Activated B cell treated with CpG ODN at 0.5 μM for 24 hours (primary cell): Measurements from ENCODE around the gene DUSP2. TPM values are rescaled to one million over a fixed set of nuclear protein-coding genes. Genes with fewer than 3 reads are reported as not detected.

ENCODE experiments used
- ATAC-seq: fragments of 200-7000 bp; cut with Tn5 transposase; one replicate; pipeline ENCODE4 v1.10.0; 2021; ENCODE audit warnings: low read depth, mild to moderate bottlenecking, moderate library complexity
- CTCF ChIA-PET: fragments of 350-600 bp; sonication (Branson Sonifier 250); formaldehyde crosslinking; loops from one replicate; lab custom pipeline; 2021; ENCODE audit warnings: antibody characterized with exemption; lab: Charles Lee
- POLR2A ChIA-PET: fragments of 350-600 bp; sonication (Branson Sonifier 250); formaldehyde crosslinking; loops from one replicate; lab custom pipeline; 2021; ENCODE audit warnings: antibody characterized with exemption; lab: Charles Lee
- DNase-seq: peaks from one replicate; pipeline ENCODE4 v3.0.0; 2022
- H3K27ac Mint-ChIP-seq: one replicate; pipeline ENCODE4 v1.8.0; 2020; ENCODE audit warnings: mixed read lengths
- H3K27me3 Mint-ChIP-seq: one replicate; pipeline ENCODE4 v1.8.0; 2021; ENCODE audit warnings: mixed read lengths
- H3K36me3 Mint-ChIP-seq: one replicate; pipeline ENCODE4 v1.8.0; 2021; ENCODE audit warnings: low read depth, mixed read lengths
- H3K4me1 Mint-ChIP-seq: one replicate; pipeline ENCODE4 v1.8.0; 2021; ENCODE audit warnings: mixed read lengths
- H3K4me3 Mint-ChIP-seq: one replicate; pipeline ENCODE4 v1.8.0; 2020; ENCODE audit warnings: mild to moderate bottlenecking, mixed read lengths
- H3K9me3 Mint-ChIP-seq: one replicate; pipeline ENCODE4 v1.8.0; 2020; ENCODE audit warnings: mixed read lengths
- CTCF ChIP-seq: fragments of 200-600 bp; IDR thresholded peaks from one replicate; pipeline ENCODE4 v1.8.0; 2022; ENCODE audit warnings: antibody characterized with exemption, mild to moderate bottlenecking
- intact Hi-C: fragments of 100-400 bp; cut with micrococcal nuclease; formaldehyde crosslinking; loops from one replicate; pipeline ENCODE4 v1.15.1; 2024
- total RNA-seq: library from RNA; stranded (reverse); gene quantifications from 2 replicates; pipeline ENCODE4 v1.2.3, GENCODE V29; 2022

Gene DUSP2
- total RNA-seq, 1 donor from 2014 or later: 118 TPM

- CTCF ChIA-PET: interaction anchor here (0.7 to 3.9 kb wide), 6 partner anchors 10 to 44 kb away, joined by 3 to 21 read pairs (median 8); partner anchors contain the start of genes ASTL and DUSP2
- TF ChIP-seq CTCF: no peak
- H3K4me1 Mint-ChIP-seq: peaks cover 68% of the 10 kb centered on the region
- no peaks in the 10 kb centered on the region for H3K27me3 Mint-ChIP-seq
- peak overlapping the region; percentile 69 for H3K4me3 Mint-ChIP-seq
- no peak for ATAC-seq
- no peaks in the 10 kb centered on the region for H3K36me3 Mint-ChIP-seq
- no peak for DNase-seq
- intact Hi-C loops: no loop called here
- POLR2A ChIA-PET: interaction anchor here (0.6 to 6.6 kb wide), 5 partner anchors 11 to 52 kb away, joined by 7 to 210 read pairs (median 17); partner anchors contain the start of genes ASTL, DUSP2 and STARD7
- H3K27ac Mint-ChIP-seq: peak overlapping the region; percentile 85
- H3K9me3 Mint-ChIP-seq: no peaks in the 10 kb centered on the region
Measured at GRCh38 chr2:96156011-96156820, 11.0 kb upstream of the DUSP2 start.

GRCh38 chr2:96154506-96155380 lies 9.5 kb upstream of the DUSP2 start:
- no peak for ATAC-seq
- no peaks in the 10 kb centered on the region for H3K36me3 Mint-ChIP-seq
- intact Hi-C loops: no loop called here
- TF ChIP-seq CTCF: no peak
- no peak for DNase-seq
- ChIA-PET POLR2A (interaction anchor here (6.6 kb wide), 1 partner anchor 9 kb away, joined by 210 read pairs; the partner anchor contains the start of gene DUSP2), CTCF (interaction anchor here (1.2 to 1.7 kb wide), 2 partner anchors 19 to 20 kb away, joined by 4 to 7 read pairs; no protein-coding TSS in a partner anchor)
- H3K9me3 Mint-ChIP-seq: no peaks in the 10 kb centered on the region
- H3K27me3 Mint-ChIP-seq: no peaks in the 10 kb centered on the region
- H3K27ac Mint-ChIP-seq: no peak overlapping the region
- H3K4me3 Mint-ChIP-seq: no peak overlapping the region
- peaks cover 62% of the 10 kb centered on the region for H3K4me1 Mint-ChIP-seq

- ChIA-PET CTCF (interaction anchor here (1.7 kb wide), 1 partner anchor 20 kb away, joined by 4 read pairs; no protein-coding TSS in a partner anchor), POLR2A (no interaction called here)
- Mint-ChIP-seq H3K27ac (no peak overlapping the region), H3K27me3 (no peaks in the 10 kb centered on the region), H3K9me3 (no peaks in the 10 kb centered on the region), H3K4me3 (no peak overlapping the region), H3K36me3 (no peaks in the 10 kb centered on the region), H3K4me1 (peaks cover 58% of the 10 kb centered on the region)
- no peak for ATAC-seq
- DNase-seq: no peak
- no peak for TF ChIP-seq CTCF
- intact Hi-C loops: no loop called here
Measured at GRCh38 chr2:96153991-96154431, 8.8 kb upstream of the DUSP2 start.

- intact Hi-C loops: no loop called here
- Mint-ChIP-seq H3K27me3 (no peaks in the 10 kb centered on the region), H3K36me3 (no peaks in the 10 kb centered on the region), H3K27ac (no peak overlapping the region), H3K4me1 (peaks cover 59% of the 10 kb centered on the region), H3K4me3 (no peak overlapping the region), H3K9me3 (no peaks in the 10 kb centered on the region)
- ChIA-PET POLR2A (interaction anchor here (0.6 to 1.2 kb wide), 2 partner anchors 10 to 169 kb away, joined by 4 to 5 read pairs; no protein-coding TSS in a partner anchor), CTCF (interaction anchor here (1.7 to 5.3 kb wide), 3 partner anchors 14 to 22 kb away, joined by 4 to 40 read pairs (median 5); no protein-coding TSS in a partner anchor)
- TF ChIP-seq CTCF: no peak
- DNase-seq (no peak), ATAC-seq (no peak)
Measured at GRCh38 chr2:96153291-96153713, 8.1 kb upstream of the DUSP2 start.
